ENCODE results near the gene MYH3. TPM values are rescaled to one million over a fixed set of nuclear protein-coding genes. Genes with fewer than 3 reads are reported as not detected.

MYH3 gene
- total and polyA plus RNA-seq, 10 of the 15 experiments (the other 5 are each of a cell fraction or from before 2014, with no cell fraction given): 0.14 to 1.4 (median 0.71) TPM

GRCh38 chr17:10648956-10649355, 8.2 kb downstream of the MYH3 start:
- RAD21 ChIA-PET (ENCODE audit: unreplicated experiment): no interaction called here
- Histone ChIP-seq H3K4me2 (ENCODE audit: control insufficient read depth, insufficient read depth) (no peak overlapping the region), H3K4me1 (ENCODE audit: control insufficient read depth, insufficient read depth, low read length) (no peaks in the 10 kb centered on the region), H3K9ac (ENCODE audit: control insufficient read depth, insufficient read depth, low read length) (no peak overlapping the region), H3K36me3 (ENCODE audit: control insufficient read depth in 2 of 2, insufficient read depth in 2 of 2, low read length in 1 of 2) (no peaks in the 10 kb centered on the region), H3K9me3 (replicated peaks; ENCODE audit: control insufficient read depth, insufficient read depth, low read length) (no peaks in the 10 kb centered on the region), H3K27ac (ENCODE audit: control insufficient read depth, insufficient read depth) (no peak overlapping the region), H2AFZ (ENCODE audit: control insufficient read depth, low read depth, low read length) (no peak overlapping the region), H4K20me1 (ENCODE audit: control insufficient read depth, insufficient read depth) (no peaks in the 10 kb centered on the region), H3K79me2 (ENCODE audit: control insufficient read depth, insufficient read depth, low read length) (no peaks in the 10 kb centered on the region), H3K4me3 (no peak overlapping the region), H3K27me3 (replicated peaks in 1 of 2; ENCODE audit: control insufficient read depth in 2 of 2, insufficient read depth in 2 of 2, low read length in 1 of 2) (no peaks in the 10 kb centered on the region)
- POLR2A ChIA-PET: no interaction called here
- no peak for TF ChIP-seq MEF2B (IDR thresholded peaks at IDR 0.05; ENCODE audit: partially characterized antibody, poor library complexity, severe bottlenecking)
- 45% methylated on average over 3 of the region's 3 CpGs for WGBS (ENCODE audit: insufficient coverage, insufficient replicate concordance, low lambda C conversion rate, missing lambda C conversion rate)
- no TSS peak for BruUV-seq (replicated peaks)
- CTCF ChIA-PET: interaction anchor here (0.8 to 1.3 kb wide), 3 partner anchors 17 to 32 kb away, joined by 4 read pairs; no protein-coding TSS in a partner anchor
- SMC1A ChIA-PET (ENCODE audit: uncharacterized antibody, unreplicated experiment): no interaction called here
- in situ Hi-C loops (cut with MboI): loop anchor here (5.0 to 25.0 kb wide), 4 partner anchors 198 to 988 kb away; no protein-coding TSS in a partner anchor
- intact Hi-C loops (cut with micrococcal nuclease; ENCODE audit: unreplicated experiment): no loop called here
- ATAC-seq (no peak), DNase-seq (ENCODE audit: low read depth, low spot score) (no peak), FAIRE-seq (no peak)

GRCh38 chr17:10648381-10648780, 8.7 kb downstream of the MYH3 start:
- Histone ChIP-seq H3K4me1 (ENCODE audit: control insufficient read depth, insufficient read depth, low read length) (no peaks in the 10 kb centered on the region), H3K79me2 (ENCODE audit: control insufficient read depth, insufficient read depth, low read length) (no peaks in the 10 kb centered on the region), H3K27me3 (replicated peaks in 1 of 2; ENCODE audit: control insufficient read depth in 2 of 2, insufficient read depth in 2 of 2, low read length in 1 of 2) (no peaks in the 10 kb centered on the region), H3K9me3 (replicated peaks; ENCODE audit: control insufficient read depth, insufficient read depth, low read length) (no peaks in the 10 kb centered on the region), H3K4me3 (no peak overlapping the region), H2AFZ (ENCODE audit: control insufficient read depth, low read depth, low read length) (no peak overlapping the region), H3K9ac (ENCODE audit: control insufficient read depth, insufficient read depth, low read length) (no peak overlapping the region), H3K36me3 (ENCODE audit: control insufficient read depth in 2 of 2, insufficient read depth in 2 of 2, low read length in 1 of 2) (no peaks in the 10 kb centered on the region), H3K27ac (ENCODE audit: control insufficient read depth, insufficient read depth) (no peak overlapping the region), H4K20me1 (ENCODE audit: control insufficient read depth, insufficient read depth) (no peaks in the 10 kb centered on the region), H3K4me2 (ENCODE audit: control insufficient read depth, insufficient read depth) (no peak overlapping the region)
- ChIA-PET POLR2A (no interaction called here), SMC1A (ENCODE audit: uncharacterized antibody, unreplicated experiment) (no interaction called here), CTCF (interaction anchor here (4.5 to 4.6 kb wide), 2 partner anchors 18 to 196 kb away, joined by 48 to 53 read pairs; no protein-coding TSS in a partner anchor), RAD21 (ENCODE audit: unreplicated experiment) (no interaction called here)
- no peak for FAIRE-seq
- in situ Hi-C loops (cut with MboI): loop anchor here (5.0 to 25.0 kb wide), 4 partner anchors 199 to 989 kb away; no protein-coding TSS in a partner anchor
- no peak for DNase-seq (ENCODE audit: low read depth, low spot score)
- BruUV-seq (replicated peaks): no TSS peak
- no peak for ATAC-seq
- intact Hi-C loops (cut with micrococcal nuclease; ENCODE audit: unreplicated experiment): no loop called here
- 68% methylated on average over 5 of the region's 5 CpGs for WGBS (ENCODE audit: insufficient coverage, insufficient replicate concordance, low lambda C conversion rate, missing lambda C conversion rate)
- no peak for TF ChIP-seq HSF1 (IDR thresholded peaks at IDR 0.05; ENCODE audit: low read depth, low read length)
- TF ChIP-seq E2F4 (IDR thresholded peaks at IDR 0.05; ENCODE audit: low read depth, low read length): no peak
- no peak for TF ChIP-seq HDAC2 (IDR thresholded peaks at IDR 0.05)
- TF ChIP-seq CREM (IDR thresholded peaks at IDR 0.05; ENCODE audit: low read depth): no peak
- no peak for TF ChIP-seq ATF2 (IDR thresholded peaks at IDR 0.05; ENCODE audit: low read length)
- no peak for TF ChIP-seq SMC3 (IDR thresholded peaks at IDR 0.05; ENCODE audit: borderline replicate concordance, low read length)
- TF ChIP-seq HDGF (IDR thresholded peaks at IDR 0.05): no peak
- no peak for TF ChIP-seq MEF2A (IDR thresholded peaks at IDR 0.05; ENCODE audit: insufficient read depth, low read depth, low read length)
- no peak for TF ChIP-seq HCFC1 (IDR thresholded peaks at IDR 0.05; ENCODE audit: low read length)
- no peak for TF ChIP-seq ZBTB11 (CRISPR knock-in tag; IDR thresholded peaks at IDR 0.05)

Data from GM12878 (cell line).